Thoracic aorta endothelial cell (primary cell): ENCODE data around the gene VWA5B2. TPM values are rescaled to one million over a fixed set of nuclear protein-coding genes. Genes with fewer than 3 reads are reported as not detected.

ENCODE experiments used
- small RNA-seq: library from RNA; depleted of rRNA; stranded (forward); fragments of <200 nt; gene quantifications from one replicate; pipeline ENCODE3, GENCODE V24; 2012
- total RNA-seq: library from RNA; depleted of rRNA; stranded (reverse); fragments of >200 nt; gene quantifications from 2 replicates; pipeline ENCODE4 v1.2.3, GENCODE V29; 2012

Gene VWA5B2
- under 0.01 TPM in 1 of 2 replicates, not detected in the other for total RNA-seq

GRCh38 chr3:184229394-184230080, at the start of gene VWA5B2:
Gene VWA5B2 (plus strand): TSS chr3:184229585. CDS start chr3:184230529, 944 bp downstream.

GRCh38 chr3:184186184-184186901, 43.0 kb upstream of the VWA5B2 start, which contains the start of gene ABCF3:
Gene ABCF3 (plus strand): TSS chr3:184186199. CDS start chr3:184186208, 9 bp downstream.

GRCh38 chr3:184248454-184249411, 19.3 kb downstream of the VWA5B2 start, which contains the start of gene ALG3:
Gene ALG3 (minus strand): TSS chr3:184248962. CDS start chr3:184248940, 22 bp downstream.

GRCh38 chr3:184249412-184250166, 20.2 kb downstream of the VWA5B2 start, which contains the start of gene EEF1AKMT4:
Gene EEF1AKMT4 (plus strand): TSS chr3:184249672. CDS start chr3:184249695, 23 bp downstream.

GRCh38 chr3:184261270-184261853, 32.0 kb downstream of the VWA5B2 start, which contains the start of gene CAMK2N2:
Gene CAMK2N2 (minus strand): TSS chr3:184261553. CDS start chr3:184261285, 268 bp downstream.

GRCh38 chr3:184275961-184276910, 46.9 kb downstream of the VWA5B2 start, which contains the start of gene ECE2:
Gene ECE2 (plus strand): TSS chr3:184276022. CDS start chr3:184276154, 132 bp downstream.

Small RNAs within 50 kb of the gene (small RNA-seq; reads per million reads assigned to genes)
- gene MIR1224 = not detected

Other genes starting within 250 kb of the VWA5B2 start
- gene ABCC5, start 211.7 kb upstream of the VWA5B2 start, total RNA-seq = 20.2 and 24.5 TPM in 2 replicates
- not detected in 2 replicates for gene HTR3D, start 197.8 kb upstream of the VWA5B2 start, total RNA-seq
- not detected in 2 replicates for gene HTR3C, start 176.5 kb upstream of the VWA5B2 start, total RNA-seq
- gene HTR3E, start 132.5 kb upstream of the VWA5B2 start, total RNA-seq = not detected in 2 replicates
- 36.4 and 42.8 TPM in 2 replicates for gene EIF2B5, start 94.2 kb upstream of the VWA5B2 start, total RNA-seq
- 24.3 and 27.1 TPM in 2 replicates for gene DVL3, start 74.2 kb upstream of the VWA5B2 start, total RNA-seq
- 345 and 354 TPM in 2 replicates for gene AP2M1, start 54.7 kb upstream of the VWA5B2 start, total RNA-seq
- gene ABCF3, start 43.4 kb upstream of the VWA5B2 start, total RNA-seq = 33.7 and 42.4 TPM in 2 replicates
- gene ALG3, start 19.4 kb downstream of the VWA5B2 start, total RNA-seq = 27.8 and 33.3 TPM in 2 replicates
- gene EEF1AKMT4, start 20.1 kb downstream of the VWA5B2 start, total RNA-seq = 3.2 and 3.3 TPM in 2 replicates
- gene CAMK2N2, start 32.0 kb downstream of the VWA5B2 start, total RNA-seq = not detected in 2 replicates
- not detected in 2 replicates for gene ECE2, start 46.4 kb downstream of the VWA5B2 start, total RNA-seq
- gene PSMD2, start 69.7 kb downstream of the VWA5B2 start, total RNA-seq = 535 and 555 TPM in 2 replicates
- 394 and 415 TPM in 2 replicates for gene EIF4G1, start 85.0 kb downstream of the VWA5B2 start, total RNA-seq
- gene FAM131A, start 108.0 kb downstream of the VWA5B2 start, total RNA-seq = 21.8 and 31.1 TPM in 2 replicates
- gene CLCN2, start 132.0 kb downstream of the VWA5B2 start, total RNA-seq = 3.3 and 3.9 TPM in 2 replicates
- gene POLR2H, start 132.1 kb downstream of the VWA5B2 start, total RNA-seq = 122 and 123 TPM in 2 replicates
- gene THPO, start 148.6 kb downstream of the VWA5B2 start, total RNA-seq = not detected in 2 replicates
- gene CHRD, start 150.5 kb downstream of the VWA5B2 start, total RNA-seq = 0.07 and 0.13 TPM in 2 replicates